Esophagus muscularis mucosa (tissue), 4 donors: Measurements from ENCODE around the gene ADAT3.

Experiments
- EP300 ChIP-seq: sonication (generic); formaldehyde crosslinking; IDR thresholded peaks from one replicate; pipeline ENCODE4 v1.6.1; 2017; ENCODE audit warnings: antibody characterized with exemption
- POLR2A ChIP-seq: fragments of 450-650 bp; IDR thresholded peaks from one replicate; pipeline ENCODE4 v1.6.1; 2017; ENCODE audit warnings: antibody characterized with exemption, moderate library complexity, mild to moderate bottlenecking, low read depth
- POLR2AphosphoS5 ChIP-seq, 2 donors: sonication (generic); formaldehyde crosslinking; IDR thresholded peaks; one replicate each; pipeline ENCODE4 v1.6.1; 2017; ENCODE audit warnings: antibody characterized with exemption in 2 of 2
- TF ChIP-seq, protein P1 (sequence below), 3 experiments: fragments of 200-600 bp in 2 of 3; fragments of 450-650 bp in 1 of 3; sonication (generic) in 2 of 3; IDR thresholded peaks; one replicate each; pipeline ENCODE4 v1.5.1; 2017 to 2019; ENCODE audit warnings: antibody characterized with exemption in 3 of 3, mild to moderate bottlenecking in 2 of 3, moderate library complexity in 1 of 3

- no peak for TF ChIP-seq EP300
- TF ChIP-seq, protein P1, sequence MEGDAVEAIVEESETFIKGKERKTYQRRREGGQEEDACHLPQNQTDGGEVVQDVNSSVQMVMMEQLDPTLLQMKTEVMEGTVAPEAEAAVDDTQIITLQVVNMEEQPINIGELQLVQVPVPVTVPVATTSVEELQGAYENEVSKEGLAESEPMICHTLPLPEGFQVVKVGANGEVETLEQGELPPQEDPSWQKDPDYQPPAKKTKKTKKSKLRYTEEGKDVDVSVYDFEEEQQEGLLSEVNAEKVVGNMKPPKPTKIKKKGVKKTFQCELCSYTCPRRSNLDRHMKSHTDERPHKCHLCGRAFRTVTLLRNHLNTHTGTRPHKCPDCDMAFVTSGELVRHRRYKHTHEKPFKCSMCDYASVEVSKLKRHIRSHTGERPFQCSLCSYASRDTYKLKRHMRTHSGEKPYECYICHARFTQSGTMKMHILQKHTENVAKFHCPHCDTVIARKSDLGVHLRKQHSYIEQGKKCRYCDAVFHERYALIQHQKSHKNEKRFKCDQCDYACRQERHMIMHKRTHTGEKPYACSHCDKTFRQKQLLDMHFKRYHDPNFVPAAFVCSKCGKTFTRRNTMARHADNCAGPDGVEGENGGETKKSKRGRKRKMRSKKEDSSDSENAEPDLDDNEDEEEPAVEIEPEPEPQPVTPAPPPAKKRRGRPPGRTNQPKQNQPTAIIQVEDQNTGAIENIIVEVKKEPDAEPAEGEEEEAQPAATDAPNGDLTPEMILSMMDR (IDR thresholded peaks at IDR 0.05): no peak
- no peak for TF ChIP-seq POLR2AphosphoS5 (IDR thresholded peaks at IDR 0.05)
- TF ChIP-seq POLR2A: no peak
These were observed 47.4 kb downstream of the ADAT3 start for GRCh38 chr19:1952635-1953034.
